Endodermal cell (in vitro differentiated cells): ENCODE data around the gene SLC6A12. TPM values are rescaled to one million over a fixed set of nuclear protein-coding genes. Genes with fewer than 3 reads are reported as not detected.

Experiments
- DNase-seq: peaks from one replicate; pipeline ENCODE4 v3.0.0-alpha.2; 2017
- H3K27ac ChIP-seq: 2 replicates; pipeline ENCODE4 v1.5.1; 2013; ENCODE audit warnings: mild to moderate bottlenecking, low read depth, low read length, moderate library complexity
- H3K27me3 ChIP-seq: 2 replicates; pipeline ENCODE4 v1.6.1; 2013; ENCODE audit warnings: mild to moderate bottlenecking, low read length, moderate library complexity; ENCODE audit not compliant: insufficient read depth, control insufficient read depth, poor library complexity, severe bottlenecking
- H3K36me3 ChIP-seq: 2 replicates; pipeline ENCODE4 v1.7.0; 2013; ENCODE audit warnings: mild to moderate bottlenecking, low read length, moderate library complexity; ENCODE audit not compliant: control insufficient read depth, insufficient read depth
- H3K4me1 ChIP-seq: one replicate; pipeline ENCODE4 v1.7.0; 2013; ENCODE audit warnings: low read length; ENCODE audit not compliant: control insufficient read depth, insufficient read depth
- H3K4me3 ChIP-seq: 2 replicates; pipeline ENCODE4 v1.5.1; 2013; ENCODE audit warnings: mild to moderate bottlenecking, low read length, moderate library complexity
- H3K9ac ChIP-seq: 2 replicates; pipeline ENCODE4 v1.6.1; 2013; ENCODE audit warnings: mild to moderate bottlenecking, low read length, moderate library complexity; ENCODE audit not compliant: poor library complexity, severe bottlenecking; ENCODE audit errors: extremely low read depth
- H3K9me3 ChIP-seq: 2 replicates; pipeline ENCODE4 v1.6.1; 2013; ENCODE audit warnings: mild to moderate bottlenecking, low read length, moderate library complexity; ENCODE audit not compliant: control insufficient read depth
- H3K27ac Mint-ChIP-seq: 2 replicates; pipeline ENCODE4 v1.8.0; 2020; ENCODE audit warnings: mixed read lengths
- H3K27me3 Mint-ChIP-seq: 2 replicates; pipeline ENCODE4 v1.8.0; 2021; ENCODE audit warnings: mild to moderate bottlenecking, mixed read lengths; ENCODE audit not compliant: insufficient read depth
- H3K36me3 Mint-ChIP-seq: 2 replicates; pipeline ENCODE4 v1.8.0; 2020; ENCODE audit warnings: low read depth, mixed read lengths
- H3K4me1 Mint-ChIP-seq: 2 replicates; pipeline ENCODE4 v1.8.0; 2020; ENCODE audit warnings: mixed read lengths
- H3K4me3 Mint-ChIP-seq: 2 replicates; pipeline ENCODE4 v1.8.0; 2020; ENCODE audit warnings: mild to moderate bottlenecking, moderate library complexity, mixed read lengths
- H3K9me3 Mint-ChIP-seq: 2 replicates; pipeline ENCODE4 v1.8.0; 2020; ENCODE audit warnings: mild to moderate bottlenecking, mixed read lengths
- CTCF ChIP-seq: fragments of 200-600 bp; sonication (generic); conservative IDR thresholded peaks from 2 replicates; pipeline ENCODE4 v1.5.0; 2021; ENCODE audit warnings: antibody characterized with exemption, mild to moderate bottlenecking
- WGBS, 2 experiments: methylation state at CpG; one replicate each; pipeline versions ENCODE4 v1.1.5 to v1.1.7; 2013; ENCODE audit warnings: missing lambda C conversion rate in 2 of 2, mixed read lengths in 1 of 2; ENCODE audit not compliant: insufficient coverage in 1 of 2, insufficient read length in 1 of 2; 5-methylcytosine and 5-hydroxymethylcytosine counted together
- total RNA-seq, 2 donors: library from RNA; stranded (reverse); fragmentation: NEBNext Ultra II Directional in 1 of 2; extraction: Animal tissue kit (Norgen Biotek cat#: 25700) in 1 of 2; gene quantifications; 2 replicates in 1 of 2; 3 replicates in 1 of 2; pipeline ENCODE4 v1.2.1, GENCODE V29; 2021

SLC6A12 gene
- total RNA-seq, 2 donors from 2014 or later: 0.58 to 1.3 TPM

GRCh38 chr12:232731-233614 lies 19.0 kb upstream of the SLC6A12 start:
- Histone ChIP-seq H3K4me3 (no peak overlapping the region), H3K36me3 (no peaks in the 10 kb centered on the region), H3K27me3 (no peaks in the 10 kb centered on the region), H3K27ac (no peak overlapping the region), H3K4me1 (no peaks in the 10 kb centered on the region), H3K9ac (no peak overlapping the region), H3K9me3 (peaks cover 21% of the 10 kb centered on the region)
- Mint-ChIP-seq H3K4me1 (peaks cover 2% of the 10 kb centered on the region), H3K36me3 (peaks cover 7% of the 10 kb centered on the region), H3K27ac (no peak overlapping the region), H3K9me3 (peaks cover 44% of the 10 kb centered on the region), H3K4me3 (no peak overlapping the region), H3K27me3 (peaks cover 16% of the 10 kb centered on the region)
- peak; percentile 44 for DNase-seq
- 66 to 84% methylated on average over 11 to 19 of the region's 19 CpGs for WGBS, 2 experiments
- no peak for TF ChIP-seq CTCF

- Mint-ChIP-seq H3K27me3 (peaks cover 12% of the 10 kb centered on the region), H3K4me1 (peaks cover 2% of the 10 kb centered on the region), H3K9me3 (peaks cover 25% of the 10 kb centered on the region), H3K27ac (no peak overlapping the region), H3K36me3 (peaks cover 4% of the 10 kb centered on the region), H3K4me3 (no peak overlapping the region)
- no peak overlapping the region for H3K27ac ChIP-seq
- H3K9me3 ChIP-seq: peaks cover 9% of the 10 kb centered on the region
- no peak overlapping the region for H3K4me3 ChIP-seq
- DNase-seq: peak; percentile 49
- H3K36me3 ChIP-seq: no peaks in the 10 kb centered on the region
- H3K4me1 ChIP-seq: no peaks in the 10 kb centered on the region
- no peak for TF ChIP-seq CTCF
- no peak overlapping the region for H3K9ac ChIP-seq
- no peaks in the 10 kb centered on the region for H3K27me3 ChIP-seq
- 68 to 73% methylated on average over 9 to 14 of the region's 14 CpGs for WGBS, 2 experiments
These were observed 17.1 kb upstream of the SLC6A12 start for GRCh38 chr12:230925-231671.

- no peak overlapping the region for H3K4me3 ChIP-seq
- Mint-ChIP-seq H3K4me3 (no peak overlapping the region), H3K36me3 (no peaks in the 10 kb centered on the region), H3K9me3 (peaks cover 10% of the 10 kb centered on the region), H3K27ac (no peak overlapping the region), H3K27me3 (peaks cover 12% of the 10 kb centered on the region), H3K4me1 (peaks cover 2% of the 10 kb centered on the region)
- peak; percentile 46 for DNase-seq
- H3K36me3 ChIP-seq: no peaks in the 10 kb centered on the region
- H3K27me3 ChIP-seq: no peaks in the 10 kb centered on the region
- no peak for TF ChIP-seq CTCF
- H3K27ac ChIP-seq: no peak overlapping the region
- H3K9ac ChIP-seq: no peak overlapping the region
- no peaks in the 10 kb centered on the region for H3K4me1 ChIP-seq
- 75 to 84% methylated on average over 11 to 26 of the region's 26 CpGs for WGBS, 2 experiments
- no peaks in the 10 kb centered on the region for H3K9me3 ChIP-seq
These were observed 15.7 kb upstream of the SLC6A12 start for GRCh38 chr12:229441-230191.
